Measurements from ENCODE around the gene HACL1. TPM values are rescaled to one million over a fixed set of nuclear protein-coding genes. Genes with fewer than 3 reads are reported as not detected.

Gene HACL1
- total and polyA plus RNA-seq, 2 donors, result 15.7 to 30.3 TPM

GRCh38 chr3:15581471-15582394 lies 19.6 kb downstream of the HACL1 start:
- no peak overlapping the region for H3K27ac ChIP-seq (ENCODE audit: low read depth)
- WGBS, result 94% methylated on average over 3 of the region's 3 CpGs

GRCh38 chr3:15579051-15579450 lies 22.3 kb downstream of the HACL1 start:
- no peak for DNase-seq (ENCODE audit: extremely low spot score)
- Histone ChIP-seq H3K4me1 (ENCODE audit: insufficient read depth) (no peaks in the 10 kb centered on the region), H3K36me3 (ENCODE audit: insufficient read depth) (peaks cover 3% of the 10 kb centered on the region), H3K27ac (ENCODE audit: low read depth) (no peak overlapping the region), H3K4me3 (ENCODE audit: low read depth, low read length) (no peak overlapping the region)
- WGBS, result 74% methylated on average over 2 of the region's 2 CpGs

More at GRCh38 chr3:15581471-15582394, 19.6 kb downstream of the HACL1 start:
- no peak for DNase-seq (ENCODE audit: extremely low spot score)
- H3K4me3 ChIP-seq (ENCODE audit: low read depth, low read length), result no peak overlapping the region
- no peaks in the 10 kb centered on the region for H3K4me1 ChIP-seq (ENCODE audit: insufficient read depth)
- peaks cover 3% of the 10 kb centered on the region for H3K36me3 ChIP-seq (ENCODE audit: insufficient read depth)

DNA sequence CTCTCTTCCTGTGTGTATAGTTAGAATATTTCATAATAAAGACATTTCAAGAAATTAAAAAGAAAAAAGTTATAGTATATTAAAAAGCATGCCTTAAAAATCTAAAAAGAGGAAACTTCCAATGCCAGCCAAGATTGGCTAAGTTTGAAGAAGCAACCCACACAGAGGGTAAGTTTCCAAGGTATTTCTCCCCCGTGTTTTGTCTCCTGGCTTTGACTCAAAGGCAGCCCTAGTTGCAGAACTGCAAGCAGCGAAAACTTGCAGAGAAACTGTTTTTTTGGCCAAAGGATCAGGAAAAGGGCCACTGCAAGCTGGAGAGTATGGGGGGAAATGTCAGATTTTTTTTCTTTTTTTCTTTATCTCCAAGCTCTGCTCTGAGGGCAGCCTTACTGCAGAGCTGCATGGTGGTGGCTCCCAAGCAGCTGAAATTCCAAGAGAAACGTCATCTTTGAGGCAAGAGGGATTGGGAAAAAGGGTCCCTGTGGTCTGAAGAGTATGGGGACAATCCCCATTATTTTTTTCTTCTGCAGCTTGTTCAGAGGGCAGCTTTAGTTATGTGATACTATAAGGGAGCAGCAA lies 23.0 kb downstream of the HACL1 start:
- no peak overlapping the region for H3K4me3 ChIP-seq (ENCODE audit: low read depth, low read length)
- 64% methylated on average over 3 of the region's 3 CpGs for WGBS
- DNase-seq (ENCODE audit: extremely low spot score), result no peak
- H3K27ac ChIP-seq (ENCODE audit: low read depth), result no peak overlapping the region
- H3K4me1 ChIP-seq (ENCODE audit: insufficient read depth), result no peaks in the 10 kb centered on the region
- peaks cover 3% of the 10 kb centered on the region for H3K36me3 ChIP-seq (ENCODE audit: insufficient read depth)

GRCh38 chr3:15576475-15576874 lies 24.9 kb downstream of the HACL1 start:
- H3K36me3 ChIP-seq (ENCODE audit: insufficient read depth), result peaks cover 2% of the 10 kb centered on the region

DNA sequence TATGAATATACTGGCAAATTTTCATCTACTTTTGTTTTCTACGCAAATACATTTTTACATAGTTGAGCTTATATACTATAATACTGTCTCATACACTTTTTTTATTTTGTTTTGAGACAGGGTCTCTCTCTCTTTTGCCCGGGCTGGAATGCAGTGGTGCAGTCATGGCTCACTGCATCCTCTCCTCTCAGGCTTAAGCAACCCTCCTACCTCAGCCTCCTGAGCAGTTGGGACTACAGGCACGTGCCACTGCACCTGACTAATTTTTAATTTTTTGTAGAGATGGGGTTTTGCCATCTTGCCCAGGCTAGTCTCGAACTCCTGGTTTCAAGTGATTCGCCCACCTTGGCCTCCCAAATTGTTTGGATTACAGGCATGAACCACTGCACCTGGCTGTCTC lies 25.9 kb downstream of the HACL1 start:
- WGBS, result 93% methylated on average over 5 of the region's 5 CpGs
- no peak overlapping the region for H3K4me3 ChIP-seq (ENCODE audit: low read depth, low read length)
- peaks cover 4% of the 10 kb centered on the region for H3K36me3 ChIP-seq (ENCODE audit: insufficient read depth)
- H3K27ac ChIP-seq (ENCODE audit: low read depth), result no peak overlapping the region
- H3K4me1 ChIP-seq (ENCODE audit: insufficient read depth), result no peaks in the 10 kb centered on the region
- DNase-seq (ENCODE audit: extremely low spot score), result no peak

More at GRCh38 chr3:15576475-15576874, 24.9 kb downstream of the HACL1 start:
- H3K27ac ChIP-seq (ENCODE audit: low read depth), result no peak overlapping the region
- DNase-seq (ENCODE audit: extremely low spot score), result no peak
- no peaks in the 10 kb centered on the region for H3K4me1 ChIP-seq (ENCODE audit: insufficient read depth)
- no peak overlapping the region for H3K4me3 ChIP-seq (ENCODE audit: low read depth, low read length)
- WGBS, result 89% methylated on average over 3 of the region's 3 CpGs

- peaks cover 8% of the 10 kb centered on the region for H3K36me3 ChIP-seq (ENCODE audit: insufficient read depth)
- H3K27ac ChIP-seq (ENCODE audit: low read depth), result no peak overlapping the region
- DNase-seq (ENCODE audit: extremely low spot score), result no peak
- no peak overlapping the region for H3K4me3 ChIP-seq (ENCODE audit: low read depth, low read length)
- no peaks in the 10 kb centered on the region for H3K4me1 ChIP-seq (ENCODE audit: insufficient read depth)
- 91% methylated on average over 4 of the region's 4 CpGs for WGBS
Observed at GRCh38 chr3:15572138-15572537, 29.2 kb downstream of the HACL1 start.

DNA sequence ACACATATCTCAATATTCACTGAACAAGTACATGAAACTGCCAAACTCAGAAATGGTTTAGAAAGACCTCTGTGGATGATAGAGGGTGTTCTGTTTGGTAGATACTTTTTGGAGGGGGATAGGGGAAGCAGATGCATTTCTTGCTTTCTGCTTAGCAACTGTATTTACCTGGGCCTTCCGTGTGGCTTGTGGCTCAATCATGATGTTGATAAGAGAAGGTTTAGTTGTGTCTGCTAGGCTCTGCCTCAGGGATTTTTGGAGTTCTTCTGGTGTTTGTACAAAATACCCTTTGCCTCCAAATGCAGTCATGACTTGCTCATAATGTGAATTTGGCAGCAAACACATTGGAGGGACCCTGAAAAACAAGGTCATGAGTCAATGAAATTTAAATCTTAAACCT lies 38.2 kb downstream of the HACL1 start:
- WGBS, result 81% methylated on average over 1 of the region's 1 CpG
- no peak overlapping the region for H3K4me3 ChIP-seq (ENCODE audit: low read depth, low read length)
- H3K27ac ChIP-seq (ENCODE audit: low read depth), result no peak overlapping the region
- H3K4me1 ChIP-seq (ENCODE audit: insufficient read depth), result no peaks in the 10 kb centered on the region
- peaks cover 6% of the 10 kb centered on the region for H3K36me3 ChIP-seq (ENCODE audit: insufficient read depth)
- no peak for DNase-seq (ENCODE audit: extremely low spot score)

DNA sequence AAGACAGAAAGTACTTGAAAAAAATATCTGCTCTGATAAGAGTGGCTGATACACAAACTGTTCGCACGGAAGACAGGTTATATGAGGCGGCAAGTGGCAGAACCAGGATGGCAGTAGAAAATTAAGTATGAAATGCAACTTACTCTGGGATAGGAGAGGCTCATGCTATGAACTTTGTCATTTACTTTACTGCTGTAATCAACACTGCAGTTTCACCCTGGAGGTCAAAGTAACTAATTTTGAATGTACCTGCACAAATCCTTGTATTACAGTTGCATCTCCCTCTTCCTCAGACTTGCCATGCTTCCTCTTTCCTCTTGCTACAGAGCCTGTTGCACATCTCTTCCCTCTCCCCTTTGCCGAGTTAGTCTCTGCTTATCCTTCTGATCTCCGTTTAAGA lies 38.8 kb downstream of the HACL1 start:
- H3K4me1 ChIP-seq (ENCODE audit: insufficient read depth), result no peaks in the 10 kb centered on the region
- no peak overlapping the region for H3K27ac ChIP-seq (ENCODE audit: low read depth)
- no peak overlapping the region for H3K4me3 ChIP-seq (ENCODE audit: low read depth, low read length)
- 89% methylated on average over 5 of the region's 5 CpGs for WGBS
- H3K36me3 ChIP-seq (ENCODE audit: insufficient read depth), result peaks cover 5% of the 10 kb centered on the region
- DNase-seq (ENCODE audit: extremely low spot score), result no peak

GRCh38 chr3:15558581-15558980 lies 42.8 kb downstream of the HACL1 start:
- DNase-seq (ENCODE audit: extremely low spot score), result no peak
- Histone ChIP-seq H3K36me3 (ENCODE audit: insufficient read depth) (peaks cover 3% of the 10 kb centered on the region), H3K4me1 (ENCODE audit: insufficient read depth) (no peaks in the 10 kb centered on the region), H3K4me3 (ENCODE audit: low read depth, low read length) (no peak overlapping the region), H3K27ac (ENCODE audit: low read depth) (no peak overlapping the region)
- WGBS, result 92% methylated on average over 9 of the region's 9 CpGs

- WGBS, result 6% methylated on average over 3 of the region's 3 CpGs
- Histone ChIP-seq H3K4me3 (ENCODE audit: low read depth, low read length) (no peak overlapping the region), H3K4me1 (ENCODE audit: insufficient read depth) (no peaks in the 10 kb centered on the region), H3K27ac (ENCODE audit: low read depth) (no peak overlapping the region), H3K36me3 (ENCODE audit: insufficient read depth) (no peaks in the 10 kb centered on the region)
- peak; percentile 46 for DNase-seq (ENCODE audit: extremely low spot score)
Observed at GRCh38 chr3:15557511-15557946, 43.8 kb downstream of the HACL1 start.

- Histone ChIP-seq H3K27ac (ENCODE audit: low read depth) (no peak overlapping the region), H3K36me3 (ENCODE audit: insufficient read depth) (no peaks in the 10 kb centered on the region), H3K4me3 (ENCODE audit: low read depth, low read length) (no peak overlapping the region), H3K4me1 (ENCODE audit: insufficient read depth) (no peaks in the 10 kb centered on the region)
- no peak for DNase-seq (ENCODE audit: extremely low spot score)
- WGBS, result 80% methylated on average over 2 of the region's 2 CpGs
Observed at GRCh38 chr3:15556512-15556911, 44.9 kb downstream of the HACL1 start.

DNA sequence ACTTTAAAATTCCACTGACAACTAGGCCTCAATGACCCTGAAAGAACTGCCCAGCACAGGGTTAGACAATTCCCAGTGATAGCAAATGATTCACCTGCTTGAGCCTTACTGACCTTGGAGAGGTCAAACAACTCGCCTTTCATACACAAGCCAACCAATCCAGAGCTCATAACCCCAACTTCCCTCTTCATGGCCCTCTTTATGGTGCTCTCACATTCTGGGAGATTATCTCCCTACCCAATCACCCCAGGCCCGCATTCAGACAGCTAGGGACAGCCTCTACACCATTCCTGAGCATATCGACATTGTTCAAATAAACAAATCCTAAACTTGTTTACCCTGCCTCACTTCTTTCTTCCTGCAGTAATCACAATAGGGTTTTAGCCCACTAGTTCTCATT lies 47.6 kb downstream of the HACL1 start:
- no peak overlapping the region for H3K4me3 ChIP-seq (ENCODE audit: low read depth, low read length)
- H3K36me3 ChIP-seq (ENCODE audit: insufficient read depth), result no peaks in the 10 kb centered on the region
- no peak overlapping the region for H3K27ac ChIP-seq (ENCODE audit: low read depth)
- no peak for DNase-seq (ENCODE audit: extremely low spot score)
- 74% methylated on average over 3 of the region's 3 CpGs for WGBS
- H3K4me1 ChIP-seq (ENCODE audit: insufficient read depth), result no peaks in the 10 kb centered on the region

DNA sequence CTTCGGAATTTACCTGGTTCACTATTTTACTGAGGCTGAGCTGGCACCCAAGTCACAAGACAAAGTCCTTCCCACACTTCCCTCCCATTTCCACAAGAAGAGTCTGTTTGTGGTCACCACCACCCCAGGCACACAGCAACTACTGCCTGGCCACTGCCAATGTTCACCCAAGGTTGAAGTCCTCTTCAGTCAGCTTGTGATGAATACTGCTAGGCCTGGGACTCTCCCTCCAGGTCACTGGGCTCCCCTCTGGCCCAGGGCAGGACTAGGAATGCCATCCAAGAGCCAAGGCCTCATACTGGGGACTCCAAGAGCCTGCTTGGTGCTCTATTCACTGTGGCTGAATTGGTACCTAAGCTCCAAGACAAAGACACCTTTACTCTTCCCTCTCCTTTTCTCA lies 49.5 kb downstream of the HACL1 start:
- Histone ChIP-seq H3K27ac (ENCODE audit: low read depth) (no peak overlapping the region), H3K4me3 (ENCODE audit: low read depth, low read length) (no peak overlapping the region), H3K36me3 (ENCODE audit: insufficient read depth) (no peaks in the 10 kb centered on the region), H3K4me1 (ENCODE audit: insufficient read depth) (no peaks in the 10 kb centered on the region)
- no peak for DNase-seq (ENCODE audit: extremely low spot score)
- 94% methylated on average over 1 of the region's 1 CpG for WGBS

GRCh38 chr3:15549846-15550245 lies 51.5 kb downstream of the HACL1 start:
- WGBS, result 81% methylated on average over 6 of the region's 6 CpGs
- Histone ChIP-seq H3K4me3 (ENCODE audit: low read depth, low read length) (no peak overlapping the region), H3K27ac (ENCODE audit: low read depth) (no peak overlapping the region), H3K36me3 (ENCODE audit: insufficient read depth) (no peaks in the 10 kb centered on the region), H3K4me1 (ENCODE audit: insufficient read depth) (no peaks in the 10 kb centered on the region)
- no peak for DNase-seq (ENCODE audit: extremely low spot score)
